ENCODE measurements around the gene COPG1. TPM values are rescaled to one million over a fixed set of nuclear protein-coding genes. Genes with fewer than 3 reads are reported as not detected.

Gene COPG1
- total RNA-seq, 1 donor from 2014 or later = 231 TPM

DNA sequence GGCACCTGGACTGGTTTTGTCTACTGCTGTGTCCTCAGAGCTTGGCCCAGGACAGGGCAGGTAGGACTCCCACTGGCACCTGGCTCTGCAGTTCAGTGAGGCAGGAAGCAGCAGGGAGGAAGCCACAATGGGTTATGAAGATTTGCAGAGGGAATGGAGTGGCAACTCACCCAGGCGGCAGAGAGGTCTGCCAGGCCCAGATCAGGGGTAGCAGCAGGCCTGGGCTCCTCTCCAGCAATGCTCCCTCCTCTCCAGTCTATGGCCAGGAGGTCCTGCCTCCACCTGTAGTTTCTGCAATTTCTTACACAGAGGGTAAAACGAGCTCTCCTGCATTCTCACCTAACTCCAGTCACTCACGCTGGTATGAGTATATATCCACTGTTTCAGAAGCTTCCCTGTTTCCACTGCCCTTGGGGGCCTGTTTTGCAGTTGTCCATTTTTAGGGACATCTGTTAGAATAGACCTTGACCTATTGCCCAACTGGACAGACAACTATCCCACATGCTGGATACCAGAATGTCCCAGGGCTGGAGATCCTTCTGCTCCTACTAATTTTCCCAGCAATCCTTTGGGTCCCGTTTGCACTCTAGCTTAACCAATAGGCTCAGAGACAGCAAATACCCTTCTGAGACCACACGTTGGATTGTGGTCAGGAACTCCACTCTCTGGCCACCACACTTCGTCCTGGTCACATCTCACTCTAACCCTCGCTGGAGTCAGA, 64.4 kb downstream of the COPG1 start:
- DNase-seq (ENCODE audit: low read depth) = peak; percentile 89

DNA sequence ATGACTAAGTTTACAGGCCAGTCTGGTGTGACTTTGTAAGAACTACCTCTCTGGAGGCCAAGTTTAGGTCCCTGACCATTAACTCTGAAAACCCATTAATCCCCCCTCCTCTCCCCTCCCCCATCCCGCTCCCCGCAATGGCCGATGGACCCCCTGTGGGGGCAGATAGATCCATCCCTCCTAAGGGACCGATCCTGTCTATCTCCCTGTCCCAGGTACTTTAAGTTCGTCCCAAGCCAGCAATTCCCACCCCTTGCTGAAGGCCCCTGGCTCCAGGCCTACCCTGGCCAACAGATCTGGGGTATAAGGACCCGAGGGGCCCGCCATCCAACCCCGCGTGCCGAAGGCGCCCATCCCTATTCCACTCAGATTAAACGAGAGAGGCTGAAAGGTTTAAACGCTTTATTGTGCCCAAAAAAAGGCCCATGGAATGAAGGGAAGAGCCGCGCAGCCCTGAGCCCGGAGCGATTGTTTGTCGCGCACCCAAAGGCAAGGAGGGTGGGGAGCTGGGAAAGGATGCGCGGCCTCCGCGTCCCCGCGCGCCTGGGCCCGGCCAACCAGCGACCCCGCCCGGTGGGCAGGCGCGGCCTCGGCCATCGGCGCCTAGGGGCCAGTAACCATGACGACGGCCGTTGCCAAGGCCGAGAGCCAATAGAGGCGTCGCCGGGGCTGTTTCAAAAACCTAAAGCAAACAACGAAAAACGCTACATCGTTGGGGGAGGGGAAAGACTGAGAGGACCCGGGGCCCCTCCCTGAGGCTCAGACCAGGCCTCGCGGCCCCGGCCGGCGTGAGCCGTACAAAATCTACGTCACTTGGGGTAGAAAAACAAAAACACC, 65.2 kb downstream of the COPG1 start:
- peak; percentile 85 for DNase-seq (ENCODE audit: low read depth)

DNA sequence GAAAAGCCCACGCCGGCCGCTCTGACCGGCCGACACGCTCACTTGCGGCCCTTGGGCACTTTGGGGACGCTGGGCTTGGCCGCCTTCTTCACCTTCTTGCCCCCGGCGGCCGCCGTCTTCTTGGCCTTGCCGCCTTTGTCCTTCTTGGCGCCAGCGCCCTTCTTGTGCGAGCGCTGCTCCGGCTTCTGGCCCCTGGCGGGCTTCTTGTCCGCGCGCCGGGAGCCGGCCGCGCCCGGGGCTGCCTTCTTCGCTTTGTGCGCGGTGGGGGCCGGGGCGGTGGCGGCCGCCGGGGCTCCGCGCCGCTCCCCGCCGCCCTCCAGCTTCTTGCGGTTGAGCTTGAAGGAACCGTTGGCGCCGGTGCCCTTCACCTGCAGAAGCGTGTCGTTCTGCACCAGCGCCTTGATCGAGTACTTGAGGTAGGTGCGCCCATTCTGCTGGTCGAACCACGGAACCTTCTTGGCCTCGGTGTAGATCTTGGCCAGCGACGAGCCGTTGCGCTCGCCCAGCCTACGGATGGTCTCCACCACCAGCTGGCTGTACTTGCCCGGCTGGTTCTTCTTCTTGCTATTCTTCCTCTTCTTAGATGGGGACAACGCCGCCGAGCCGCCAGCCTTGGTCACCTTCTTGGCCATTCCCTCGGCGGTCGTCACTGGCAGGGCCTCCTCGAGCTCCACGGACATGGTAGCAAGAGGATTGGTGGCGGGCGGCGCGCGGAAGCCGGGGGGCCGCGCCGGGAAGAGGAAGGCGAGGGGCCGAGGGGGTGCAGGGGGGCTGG, 66.0 kb downstream of the COPG1 start:
- DNase-seq (ENCODE audit: low read depth) = peak; percentile 26

DNA sequence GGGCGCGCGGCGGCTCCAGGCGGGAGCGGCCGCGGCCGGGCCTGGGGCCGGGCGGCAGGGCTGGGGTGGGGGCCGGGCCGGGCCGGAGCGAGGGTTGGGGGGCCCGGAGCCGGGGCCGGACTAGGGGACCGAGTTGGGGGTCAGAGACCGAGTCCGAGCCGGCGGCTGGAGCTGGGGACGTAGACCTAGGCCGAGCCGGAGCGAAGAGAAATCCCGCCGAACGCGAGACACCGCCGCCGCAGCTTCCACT, 66.5 kb downstream of the COPG1 start:
- DNase-seq (ENCODE audit: low read depth) = no peak

DNA sequence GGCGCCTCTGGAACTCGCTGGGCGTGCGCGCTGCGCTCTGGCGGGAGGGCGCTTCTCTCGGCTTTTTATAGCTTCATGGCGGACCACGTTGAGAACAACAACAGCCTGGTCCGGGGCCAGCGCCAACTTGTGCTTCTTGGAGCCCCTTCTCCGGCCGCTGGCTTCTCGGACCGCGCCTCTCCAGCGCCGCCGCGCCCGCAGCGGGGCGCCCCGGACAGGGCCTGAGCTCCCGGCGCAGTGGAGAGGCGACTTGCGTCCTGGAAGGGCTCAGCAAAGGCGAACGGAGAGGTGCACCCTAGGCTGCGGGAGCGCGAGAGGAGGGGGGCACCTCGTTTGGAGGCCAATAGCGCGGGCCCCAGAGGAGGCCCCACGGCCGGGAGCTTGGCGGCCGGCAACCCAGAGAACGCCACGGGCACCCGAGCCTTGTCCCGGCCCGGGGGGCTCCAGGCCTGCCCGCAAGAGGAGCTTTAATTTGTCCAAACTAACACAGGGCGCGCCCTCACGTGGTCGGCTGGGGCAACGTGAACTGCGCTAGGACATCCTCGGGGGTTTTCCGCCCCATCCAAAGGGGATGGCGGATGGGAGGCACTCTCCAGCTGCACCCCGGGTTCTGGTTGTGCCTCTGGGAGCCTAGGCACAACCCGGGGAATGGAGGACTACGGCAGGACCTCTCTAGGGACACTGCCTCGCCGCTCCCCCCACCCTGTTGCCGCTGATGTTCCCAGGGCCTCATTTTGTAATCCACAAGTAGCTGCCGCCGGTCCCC, 67.0 kb downstream of the COPG1 start:
- peak; percentile 92 for DNase-seq (ENCODE audit: low read depth)

DNA sequence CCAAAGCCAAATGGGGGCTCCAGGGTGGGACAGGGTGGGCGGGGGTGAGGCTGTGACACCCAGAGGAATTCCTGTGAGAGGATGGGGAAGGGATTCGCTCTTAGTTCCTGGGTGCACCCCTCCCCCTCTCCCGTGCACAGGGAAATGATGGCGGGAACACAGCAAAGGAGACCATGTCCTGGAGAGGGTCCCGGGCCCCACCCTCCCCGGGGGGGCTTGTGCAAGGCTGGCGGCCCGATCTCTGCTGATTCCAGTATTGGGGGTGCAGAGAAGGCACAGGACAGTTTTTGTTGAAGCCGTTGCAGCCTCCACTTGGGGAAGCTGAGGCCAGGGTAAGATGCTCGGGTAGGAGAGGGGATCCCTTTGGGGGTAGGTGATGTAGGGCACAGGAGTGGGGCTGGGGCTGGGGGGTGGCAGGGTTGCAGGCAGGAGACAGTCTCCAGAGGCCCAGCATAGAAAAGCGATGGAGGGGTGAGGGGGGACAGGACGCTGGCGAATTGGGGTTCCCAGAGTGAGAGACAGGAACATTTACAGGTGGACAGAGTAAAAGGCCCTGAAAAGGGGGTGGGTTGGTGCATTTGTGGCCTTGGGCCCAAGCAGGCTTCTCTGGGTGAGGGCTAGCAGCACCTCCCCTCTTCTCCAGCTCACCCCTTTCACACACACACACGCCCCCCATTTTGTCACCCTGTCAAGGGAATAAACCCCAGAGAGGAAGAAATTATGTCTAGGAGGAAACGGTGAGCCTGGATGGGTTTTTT, 67.8 kb downstream of the COPG1 start:
- DNase-seq (ENCODE audit: low read depth) = no peak

DNA sequence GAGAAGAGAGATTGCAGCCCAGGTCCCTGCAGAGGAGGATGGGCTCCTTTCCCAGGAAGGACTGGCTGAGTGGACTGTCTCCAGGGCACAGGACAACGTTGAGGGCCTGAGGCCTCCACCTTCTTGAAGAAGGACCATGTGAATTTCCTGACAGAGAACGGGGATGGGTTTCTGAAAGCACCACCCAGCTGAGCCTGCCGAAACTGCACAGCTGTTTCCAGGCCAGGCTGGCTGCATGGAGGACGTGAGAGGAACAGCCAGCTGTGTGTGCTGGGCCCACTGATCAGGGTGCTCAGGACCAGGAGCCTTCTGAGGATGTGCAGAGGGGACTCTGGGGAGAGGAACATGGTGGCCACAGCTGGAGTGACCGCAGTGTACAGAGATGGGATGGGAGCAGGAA, 68.4 kb downstream of the COPG1 start:
- no peak for DNase-seq (ENCODE audit: low read depth)

DNA sequence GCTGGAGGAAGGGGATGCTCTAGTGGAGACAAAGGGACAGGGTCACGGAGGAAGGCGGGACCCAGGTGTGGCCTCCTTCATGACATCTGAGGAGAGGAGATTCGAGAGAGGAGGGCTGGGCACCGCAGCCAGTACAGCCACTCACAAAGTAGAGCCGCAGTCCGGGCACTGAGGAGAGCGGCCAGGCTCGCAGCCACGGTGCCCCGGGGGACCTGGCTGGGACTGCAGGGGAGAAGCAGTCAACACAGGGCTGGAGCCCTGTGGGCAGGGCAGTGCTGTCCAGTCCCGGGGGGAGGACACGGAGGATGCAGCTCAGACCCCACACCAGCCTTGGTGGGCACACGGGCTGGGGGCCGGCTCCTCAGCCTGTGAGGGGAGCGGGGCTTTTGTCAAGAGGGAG, 69.5 kb downstream of the COPG1 start:
- DNase-seq (ENCODE audit: low read depth) = no peak

DNA sequence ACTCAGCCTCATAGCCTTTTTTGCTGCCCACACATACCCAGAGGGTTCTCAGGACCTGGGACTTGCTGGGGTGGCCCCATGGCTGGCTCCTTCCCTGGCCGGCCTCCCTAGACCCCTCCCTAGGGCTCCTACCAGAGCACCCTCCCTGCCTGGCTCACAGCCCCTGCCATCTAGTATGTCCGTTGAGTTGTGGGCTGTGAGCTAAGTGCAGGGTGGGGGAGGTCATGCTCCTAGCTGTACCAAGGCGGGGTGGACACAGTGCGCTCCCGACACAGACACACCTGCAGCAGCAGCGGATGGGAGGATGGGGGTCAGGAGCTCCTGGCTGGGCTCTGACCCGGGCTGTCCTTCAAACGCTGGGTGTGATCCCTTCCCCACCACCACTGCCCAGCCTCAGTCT, 70.9 kb downstream of the COPG1 start:
- DNase-seq (ENCODE audit: low read depth) = no peak

DNA sequence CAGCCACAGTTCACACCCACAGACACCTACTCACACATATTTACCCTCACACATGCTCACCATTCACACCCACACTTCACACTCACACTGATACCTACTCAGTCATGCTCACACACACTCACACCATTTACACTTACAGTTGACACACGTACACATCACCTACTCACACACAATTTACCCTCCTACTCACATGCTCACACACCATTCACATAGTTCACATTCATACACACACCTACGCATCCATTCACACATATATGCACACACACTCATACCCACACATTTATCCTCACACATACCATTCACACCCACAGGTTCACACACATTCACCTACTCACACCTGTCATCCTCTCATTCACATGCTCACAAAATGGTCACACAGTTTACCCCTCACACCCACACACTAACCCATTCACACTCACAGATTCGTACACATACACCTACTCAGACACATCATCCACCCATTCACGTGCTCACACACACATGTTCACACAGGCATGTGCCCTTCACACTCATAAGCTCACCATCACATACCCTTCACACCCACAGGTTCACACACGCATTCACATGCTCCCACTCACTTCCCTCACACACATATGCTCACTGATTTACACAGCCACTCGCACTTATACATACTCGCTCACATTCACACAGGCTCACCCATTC, 71.5 kb downstream of the COPG1 start:
- no peak for DNase-seq (ENCODE audit: low read depth)

DNA sequence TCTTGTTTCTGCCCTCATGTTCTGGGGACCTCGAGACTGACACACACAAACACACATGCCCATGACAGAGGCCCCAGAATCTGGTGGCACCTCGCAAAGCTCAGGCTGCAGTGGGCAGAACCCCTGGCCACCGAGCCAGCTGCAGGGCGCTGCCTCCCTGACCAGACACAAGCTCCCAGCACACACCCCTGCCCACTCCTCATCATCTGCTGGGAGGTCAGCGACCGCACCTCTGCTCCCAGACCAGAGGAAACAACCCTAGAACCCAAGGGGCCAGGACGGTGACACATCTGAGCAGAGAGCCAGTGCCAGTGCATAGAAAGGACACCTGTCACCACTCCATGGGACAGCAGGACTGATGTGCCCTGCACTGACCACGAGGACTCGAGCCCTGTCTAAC, 72.5 kb downstream of the COPG1 start:
- DNase-seq (ENCODE audit: low read depth) = no peak

DNA sequence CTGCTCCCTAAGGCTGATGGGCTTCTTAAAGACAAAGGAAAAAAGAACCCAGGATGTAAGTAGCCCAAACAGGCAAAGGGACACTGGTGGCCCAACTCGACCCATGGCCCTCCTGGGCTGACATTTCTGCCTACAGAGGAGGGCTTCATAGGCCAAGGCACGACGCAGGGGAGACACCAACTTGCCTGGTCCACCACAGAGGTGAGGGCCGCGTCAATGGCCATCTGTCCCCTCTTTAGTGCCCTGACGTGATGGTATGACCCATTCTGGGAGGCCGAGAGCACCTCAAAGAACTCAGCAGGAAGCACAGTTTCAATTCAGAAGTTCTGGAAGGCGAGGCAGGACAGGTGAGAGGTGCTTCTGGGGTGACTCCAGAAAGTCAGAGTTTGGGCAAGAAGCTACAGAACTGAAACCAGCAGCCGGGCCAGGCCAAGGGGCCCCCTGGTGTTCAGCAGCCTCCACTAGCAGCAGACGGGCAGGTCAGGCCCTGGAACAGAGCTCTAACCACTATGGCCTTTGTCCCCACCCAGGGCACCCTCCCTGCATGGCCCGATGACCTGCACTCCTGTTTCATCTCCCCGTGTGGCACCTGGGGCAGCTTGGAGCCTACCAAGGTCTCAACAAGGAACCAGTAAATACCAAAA, 74.4 kb downstream of the COPG1 start:
- DNase-seq (ENCODE audit: low read depth) = no peak

DNA sequence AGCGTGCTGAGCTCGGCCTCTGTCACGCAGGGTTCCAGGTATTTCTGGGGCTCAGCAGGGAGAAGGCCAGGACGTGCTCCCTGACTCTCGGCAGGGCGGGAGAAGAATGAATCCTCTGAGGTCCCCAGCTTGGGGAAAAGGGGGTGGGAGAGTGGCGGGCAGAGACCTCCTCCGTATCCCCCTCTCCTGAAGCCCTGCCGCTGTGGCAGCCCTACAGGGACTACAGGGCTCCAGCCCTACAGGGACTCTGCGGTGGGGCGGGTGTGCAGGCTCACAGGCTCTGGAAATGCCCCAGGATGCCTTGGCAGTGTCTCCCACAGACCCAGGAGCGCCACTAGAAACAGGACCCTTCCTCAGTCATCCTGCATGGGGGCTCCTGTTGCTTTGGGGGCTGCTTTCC, 75.4 kb downstream of the COPG1 start:
- DNase-seq (ENCODE audit: low read depth) = no peak

DNA sequence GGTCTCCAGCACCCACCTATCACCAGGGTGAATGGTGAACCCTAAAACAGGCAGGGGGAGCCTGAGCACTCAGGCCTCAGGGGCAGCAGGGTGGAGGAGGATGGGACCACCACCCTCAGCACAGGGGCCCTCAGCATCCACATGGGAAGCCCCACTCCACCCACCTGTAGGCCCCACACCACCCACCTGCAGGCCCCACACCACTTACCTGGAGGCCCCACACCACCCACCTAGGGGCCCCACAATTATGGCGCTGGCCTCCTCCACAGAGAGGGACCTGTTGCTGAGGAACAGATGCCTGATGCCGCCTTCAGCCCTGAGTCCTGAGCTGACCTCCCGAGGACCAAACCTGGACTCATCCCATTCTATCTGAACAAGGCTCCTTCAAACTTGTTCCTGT, 76.0 kb downstream of the COPG1 start:
- DNase-seq (ENCODE audit: low read depth) = no peak

DNA sequence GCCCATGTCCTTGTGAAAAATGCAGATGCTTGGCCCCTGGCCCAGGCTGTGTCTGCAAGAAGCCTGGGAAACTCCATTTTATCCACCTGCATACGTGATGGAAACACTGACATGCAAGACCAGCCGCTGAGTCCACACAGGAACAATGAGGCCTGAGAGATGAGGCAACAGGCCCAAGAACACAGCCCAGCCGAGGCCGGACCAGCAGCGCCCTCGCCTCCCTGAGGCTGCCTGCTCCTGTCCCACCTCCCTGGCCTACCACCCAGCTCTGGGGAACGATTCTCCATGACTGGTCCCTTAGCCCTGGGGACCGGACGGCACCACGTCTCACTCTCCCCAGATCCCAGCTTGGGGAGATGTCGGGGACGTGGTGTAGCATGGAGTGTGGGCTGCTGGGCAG, 76.7 kb downstream of the COPG1 start:
- no peak for DNase-seq (ENCODE audit: low read depth)

DNA sequence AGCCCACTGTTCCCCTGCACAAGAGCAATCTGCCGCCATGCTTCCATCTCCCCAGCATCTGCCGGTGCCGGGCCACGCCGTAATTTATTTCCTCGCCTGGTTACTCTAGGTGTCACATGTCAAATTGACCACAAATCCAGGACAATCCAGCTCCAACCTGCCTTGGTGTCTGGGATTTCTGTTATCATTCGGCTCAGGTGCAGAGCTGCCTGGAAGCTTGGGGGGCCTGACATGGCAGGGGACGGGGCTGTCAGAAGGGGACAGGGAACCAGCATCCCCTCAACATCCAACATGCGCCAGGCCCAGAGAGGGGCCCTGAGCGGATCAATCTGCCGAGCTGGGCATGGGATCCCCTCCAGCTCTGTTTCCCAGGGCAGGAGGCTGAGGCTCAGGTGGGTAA, 77.2 kb downstream of the COPG1 start:
- DNase-seq (ENCODE audit: low read depth) = no peak

Data from myocyte (in vitro differentiated cells).